ENCODE measurements around the gene GLRA3.

DNA sequence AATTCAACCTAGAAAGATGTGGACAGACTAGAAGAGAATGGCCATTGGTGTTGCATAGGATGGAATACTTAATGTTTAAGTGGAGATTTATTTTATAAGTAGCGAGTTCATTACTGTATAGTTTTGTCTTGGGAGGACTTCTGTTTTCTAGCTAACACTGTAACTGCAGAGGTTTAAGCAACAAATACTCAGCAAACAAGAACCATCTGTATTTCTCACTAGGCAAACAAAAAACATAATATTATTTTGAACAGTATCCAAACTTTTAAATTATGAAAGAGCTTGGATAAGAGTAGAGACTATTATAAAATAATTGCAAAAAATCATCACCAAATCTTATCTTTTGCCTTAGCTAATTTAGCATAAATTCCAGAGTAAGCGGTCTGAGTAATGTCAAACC lies 121.1 kb downstream of the GLRA3 start:
- TF ChIP-seq, protein P1, sequence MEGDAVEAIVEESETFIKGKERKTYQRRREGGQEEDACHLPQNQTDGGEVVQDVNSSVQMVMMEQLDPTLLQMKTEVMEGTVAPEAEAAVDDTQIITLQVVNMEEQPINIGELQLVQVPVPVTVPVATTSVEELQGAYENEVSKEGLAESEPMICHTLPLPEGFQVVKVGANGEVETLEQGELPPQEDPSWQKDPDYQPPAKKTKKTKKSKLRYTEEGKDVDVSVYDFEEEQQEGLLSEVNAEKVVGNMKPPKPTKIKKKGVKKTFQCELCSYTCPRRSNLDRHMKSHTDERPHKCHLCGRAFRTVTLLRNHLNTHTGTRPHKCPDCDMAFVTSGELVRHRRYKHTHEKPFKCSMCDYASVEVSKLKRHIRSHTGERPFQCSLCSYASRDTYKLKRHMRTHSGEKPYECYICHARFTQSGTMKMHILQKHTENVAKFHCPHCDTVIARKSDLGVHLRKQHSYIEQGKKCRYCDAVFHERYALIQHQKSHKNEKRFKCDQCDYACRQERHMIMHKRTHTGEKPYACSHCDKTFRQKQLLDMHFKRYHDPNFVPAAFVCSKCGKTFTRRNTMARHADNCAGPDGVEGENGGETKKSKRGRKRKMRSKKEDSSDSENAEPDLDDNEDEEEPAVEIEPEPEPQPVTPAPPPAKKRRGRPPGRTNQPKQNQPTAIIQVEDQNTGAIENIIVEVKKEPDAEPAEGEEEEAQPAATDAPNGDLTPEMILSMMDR (IDR thresholded peaks at IDR 0.05), result no peak
- TF ChIP-seq POLR2A (IDR thresholded peaks at IDR 0.05), result no peak

Data from ovary (tissue), 3 donors.